Measurements from ENCODE around the gene HIPK1.
"Not testable (repeated sequence)": the region's sequence is repeated elsewhere in the genome, so short reads cannot be mapped to it uniquely, and the experiment has no call there.

Gene HIPK1

GRCh38 chr1:113946112-113946511 lies 17.0 kb downstream of the HIPK1 start:
- no peak for DNase-seq

GRCh38 chr1:113946678-113947387 lies 17.7 kb downstream of the HIPK1 start:
- DNase-seq = no peak

- DNase-seq = peak; percentile 37
These were observed 18.4 kb downstream of the HIPK1 start for GRCh38 chr1:113947388-113948107.

GRCh38 chr1:113948151-113948550 lies 19.0 kb downstream of the HIPK1 start:
- not testable (repeated sequence) for DNase-seq

- peak; percentile 22 for DNase-seq
These were observed 19.9 kb downstream of the HIPK1 start for GRCh38 chr1:113949007-113949406.

GRCh38 chr1:113950908-113951307 lies 21.8 kb downstream of the HIPK1 start:
- DNase-seq = no peak

GRCh38 chr1:113951719-113952118 lies 22.6 kb downstream of the HIPK1 start:
- DNase-seq = no peak

GRCh38 chr1:113957984-113958383 lies 28.9 kb downstream of the HIPK1 start:
- DNase-seq = no peak

GRCh38 chr1:113958691-113959090 lies 29.6 kb downstream of the HIPK1 start:
- DNase-seq = no peak

- DNase-seq = no peak
These were observed 34.3 kb downstream of the HIPK1 start for GRCh38 chr1:113963281-113963906.

- DNase-seq = no peak
These were observed 36.7 kb downstream of the HIPK1 start for GRCh38 chr1:113965703-113966412.

GRCh38 chr1:113972954-113973353 lies 43.8 kb downstream of the HIPK1 start:
- DNase-seq = no peak

GRCh38 chr1:113975211-113975895 lies 46.2 kb downstream of the HIPK1 start:
- no peak for DNase-seq

- DNase-seq = no peak
These were observed 47.6 kb downstream of the HIPK1 start for GRCh38 chr1:113976609-113977278.

- DNase-seq = no peak
These were observed 48.8 kb downstream of the HIPK1 start for GRCh38 chr1:113977906-113978305.

- DNase-seq = peak; percentile 9
These were observed 50.0 kb downstream of the HIPK1 start, which contains the start of gene OLFML3 for GRCh38 chr1:113978863-113979702. Gene OLFML3, plus strand, starts transcription at chr1:113979474. Its CDS starts 43 bp downstream, at chr1:113979517.

- DNase-seq = no peak
These were observed 51.0 kb downstream of the HIPK1 start for GRCh38 chr1:113980110-113980509.

GRCh38 chr1:113981962-113982931 lies 53.1 kb downstream of the HIPK1 start:
- DNase-seq = no peak

- DNase-seq = no peak
These were observed 53.8 kb downstream of the HIPK1 start for GRCh38 chr1:113982949-113983348.

GRCh38 chr1:113983391-113983790 lies 54.3 kb downstream of the HIPK1 start:
- no peak for DNase-seq
